ENCODE results near the gene DYNLT1. TPM values are rescaled to one million over a fixed set of nuclear protein-coding genes. Genes with fewer than 3 reads are reported as not detected.
"Not testable (repeated sequence)": the region's sequence is repeated elsewhere in the genome, so short reads cannot be mapped to it uniquely, and the experiment has no call there.

DYNLT1 gene
- total RNA-seq, 1 experiment from 2014 or later: 97.6 TPM

DNA sequence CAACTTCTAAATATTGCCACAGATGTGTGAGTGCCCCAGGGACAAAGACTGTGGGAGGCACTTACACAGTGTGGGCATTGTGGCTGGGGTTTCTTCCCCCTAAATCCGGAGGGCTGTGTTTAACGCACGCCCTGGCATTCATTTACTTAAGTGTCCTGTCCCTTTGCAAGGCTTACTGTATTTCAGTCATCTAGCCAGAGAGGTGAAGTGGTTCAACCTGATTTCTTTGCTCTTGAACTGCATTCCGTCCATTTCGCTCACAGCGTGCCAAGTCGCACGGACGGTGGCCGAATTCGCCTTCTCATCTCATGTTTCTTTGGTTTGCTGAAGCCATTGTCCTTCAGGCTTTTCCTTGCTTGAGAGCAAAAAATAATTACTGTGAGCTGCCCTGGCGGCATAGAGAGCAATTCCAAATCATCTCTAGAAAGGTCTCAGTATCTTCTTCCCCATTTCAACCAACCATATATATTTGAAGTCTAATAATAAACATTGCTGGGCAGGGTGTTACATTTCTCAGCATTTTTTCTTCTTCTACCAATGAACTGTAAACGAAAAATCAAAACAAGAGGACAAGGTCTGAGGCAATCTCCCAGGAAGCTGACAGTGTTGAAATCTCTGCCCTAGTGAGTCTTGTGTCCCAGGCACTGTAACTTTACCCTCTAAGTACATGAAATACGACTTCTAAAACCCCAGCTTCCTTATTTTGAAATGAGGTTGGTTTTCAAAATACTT lies 22.3 kb upstream of the DYNLT1 start:
- DNase-seq (ENCODE audit: low spot score): no peak
- in situ Hi-C loops (cut with HindIII; ENCODE audit: low sequenced_read_pairs): no loop called here

GRCh38 chr6:158665332-158665731 lies 20.8 kb upstream of the DYNLT1 start:
- DNase-seq (ENCODE audit: low spot score): no peak
- in situ Hi-C loops (cut with HindIII; ENCODE audit: low sequenced_read_pairs): no loop called here

DNA sequence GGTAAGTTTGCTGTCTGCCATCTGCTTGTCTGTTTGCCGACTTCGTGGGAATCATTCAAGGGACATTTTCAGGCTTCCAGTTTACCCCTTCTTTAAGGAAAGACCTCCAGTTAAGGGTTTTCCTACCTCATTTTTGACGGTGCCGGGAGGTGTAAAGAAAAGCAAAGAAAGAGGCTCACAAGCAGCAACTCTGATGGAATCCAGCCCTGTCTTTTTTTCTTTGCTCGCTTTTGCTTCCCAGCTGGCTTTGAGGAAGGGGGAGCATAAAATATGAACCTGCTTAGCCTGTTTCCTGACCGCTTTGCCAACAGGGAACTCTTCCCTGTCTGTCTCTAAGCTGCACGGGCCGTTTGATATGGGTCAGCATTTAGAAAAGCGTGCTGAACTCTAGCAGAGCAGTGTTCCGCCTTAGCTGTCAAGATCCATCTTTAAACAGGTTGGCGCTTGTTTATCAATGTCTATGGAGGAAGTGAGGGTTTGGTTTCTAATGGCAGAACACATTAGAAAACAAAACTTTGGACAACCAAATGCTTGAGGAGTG lies 19.2 kb upstream of the DYNLT1 start:
- in situ Hi-C loops (cut with HindIII; ENCODE audit: low sequenced_read_pairs): no loop called here
- no peak for DNase-seq (ENCODE audit: low spot score)

DNA sequence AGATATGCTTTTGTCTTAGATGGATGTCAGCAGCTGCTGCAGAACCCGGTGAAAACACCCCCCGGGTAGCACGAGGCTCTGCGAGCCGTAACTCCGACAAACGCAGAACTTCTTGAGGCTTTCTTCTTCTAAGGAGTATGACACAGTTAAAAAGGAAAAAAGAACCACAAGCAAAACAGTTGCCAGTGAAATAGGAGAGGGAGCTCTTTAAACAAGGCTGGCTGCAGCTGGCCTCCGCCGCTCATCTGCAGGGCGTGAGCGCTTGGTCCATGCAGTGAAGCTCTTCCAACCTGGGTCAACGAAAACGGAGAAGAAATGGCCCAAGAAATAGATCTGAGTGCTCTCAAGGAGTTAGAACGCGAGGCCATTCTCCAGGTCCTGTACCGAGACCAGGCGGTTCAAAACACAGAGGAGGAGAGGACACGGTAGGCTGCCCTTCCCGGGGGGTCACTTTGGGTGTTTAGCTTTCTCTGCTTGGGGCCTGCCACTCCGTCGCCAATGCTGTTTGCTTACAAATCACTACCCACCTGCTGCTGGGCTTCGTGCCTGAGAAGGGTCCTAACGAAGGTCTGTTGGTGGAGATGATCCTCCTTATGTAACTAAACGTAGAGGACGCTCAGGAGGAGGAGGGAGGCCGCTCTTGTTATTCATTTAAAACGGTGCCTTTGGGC lies 18.5 kb upstream of the DYNLT1 start:
- in situ Hi-C loops (cut with HindIII; ENCODE audit: low sequenced_read_pairs): no loop called here

DNA sequence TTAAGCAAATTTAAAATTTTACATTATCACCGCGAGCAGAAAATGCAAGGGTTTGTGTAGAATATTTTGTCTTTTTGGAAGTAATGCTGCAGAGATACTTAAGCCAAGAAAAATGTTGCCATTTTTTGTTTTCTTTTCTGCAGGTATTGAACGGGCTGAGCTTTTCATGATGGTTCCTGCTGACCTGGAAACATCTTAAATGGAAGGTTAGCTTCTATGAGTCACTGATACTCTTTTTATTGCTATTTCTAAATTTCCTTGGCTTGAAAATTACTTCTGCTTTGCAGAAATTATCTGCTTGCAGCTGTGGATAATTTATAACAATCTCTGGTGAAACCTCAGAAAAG lies 18.0 kb upstream of the DYNLT1 start:
- no peak for DNase-seq (ENCODE audit: low spot score)
- in situ Hi-C loops (cut with HindIII; ENCODE audit: low sequenced_read_pairs): no loop called here

More for the DNA sequence above, 18.5 kb upstream of the DYNLT1 start:
- no peak for DNase-seq (ENCODE audit: low spot score)

GRCh38 chr6:158661156-158661685 lies 16.7 kb upstream of the DYNLT1 start:
- in situ Hi-C loops (cut with HindIII; ENCODE audit: low sequenced_read_pairs): no loop called here
- DNase-seq (ENCODE audit: low spot score): no peak

- DNase-seq (ENCODE audit: low spot score): no peak
- in situ Hi-C loops (cut with HindIII; ENCODE audit: low sequenced_read_pairs): no loop called here
Observed at GRCh38 chr6:158660333-158660754, 15.8 kb upstream of the DYNLT1 start.

- in situ Hi-C loops (cut with HindIII; ENCODE audit: low sequenced_read_pairs); DNase-seq (ENCODE audit: low spot score): not testable (repeated sequence)
Observed at GRCh38 chr6:158656986-158657385, 12.4 kb upstream of the DYNLT1 start.

GRCh38 chr6:158655569-158656450 lies 11.3 kb upstream of the DYNLT1 start:
- in situ Hi-C loops (cut with HindIII; ENCODE audit: low sequenced_read_pairs): no loop called here
- no peak for DNase-seq (ENCODE audit: low spot score)

- in situ Hi-C loops (cut with HindIII; ENCODE audit: low sequenced_read_pairs): no loop called here
- DNase-seq (ENCODE audit: low spot score): no peak
Observed at GRCh38 chr6:158654960-158655489, 10.5 kb upstream of the DYNLT1 start.

DNA sequence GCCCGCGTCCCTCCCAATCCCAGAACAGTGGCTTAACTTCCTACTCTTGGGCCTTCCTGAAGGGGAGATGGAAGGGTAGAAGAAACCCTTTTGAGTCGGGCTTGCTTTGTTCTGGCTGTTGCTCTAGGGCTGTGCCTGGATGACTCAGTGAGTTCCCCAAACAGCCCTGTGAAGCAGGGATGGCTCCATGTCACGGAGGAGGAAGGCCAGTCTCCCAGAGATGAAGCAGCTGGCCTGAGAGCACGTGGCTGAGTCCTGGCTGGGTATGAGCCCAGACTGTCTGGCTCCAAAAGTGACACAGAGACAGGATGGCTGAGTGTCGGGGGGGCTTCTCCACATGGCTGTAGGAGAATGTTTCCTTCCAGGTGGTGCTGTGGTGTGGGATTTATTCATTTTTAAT lies 10.0 kb upstream of the DYNLT1 start:
- in situ Hi-C loops (cut with HindIII; ENCODE audit: low sequenced_read_pairs): no loop called here
- peak; percentile 83 for DNase-seq (ENCODE audit: low spot score)

GRCh38 chr6:158653577-158654354 lies 9.2 kb upstream of the DYNLT1 start:
- no peak for DNase-seq (ENCODE audit: low spot score)
- in situ Hi-C loops (cut with HindIII; ENCODE audit: low sequenced_read_pairs): no loop called here

DNA sequence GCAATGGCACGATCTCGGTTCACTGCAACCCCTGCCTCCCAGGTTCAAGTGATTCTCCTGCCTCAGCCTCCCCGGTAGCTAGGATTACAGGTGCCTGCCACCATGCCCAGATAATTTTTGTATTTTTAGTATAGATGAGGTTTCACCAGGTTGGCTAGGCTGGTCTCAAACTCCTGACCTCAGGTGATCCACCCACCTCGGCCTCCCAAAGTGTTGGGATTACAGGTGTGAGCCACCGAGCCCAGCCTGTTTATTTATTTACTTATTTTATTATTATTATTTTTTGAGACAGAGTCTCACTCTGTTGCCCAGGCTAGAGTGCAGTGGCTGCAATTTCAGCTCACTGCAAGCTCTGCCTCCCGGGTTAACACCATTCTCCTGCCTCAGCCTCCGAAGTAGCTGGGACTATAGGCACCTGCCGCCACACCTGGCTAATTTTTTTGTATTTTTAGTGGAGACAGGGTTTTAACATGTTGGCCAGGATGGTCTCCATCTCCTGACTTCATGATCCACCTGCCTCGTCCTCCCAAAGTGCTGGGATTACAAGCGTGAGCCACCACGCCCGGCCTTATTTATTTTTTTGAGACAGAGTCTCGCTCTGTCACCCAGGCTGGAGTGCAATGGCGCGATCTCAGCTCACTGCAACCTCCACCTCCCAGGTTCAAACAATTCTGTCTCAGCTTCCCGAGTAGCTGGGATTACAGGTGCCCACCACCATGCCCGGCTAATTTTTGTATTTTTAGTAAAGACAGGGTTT lies 7.6 kb upstream of the DYNLT1 start:
- in situ Hi-C loops (cut with HindIII; ENCODE audit: low sequenced_read_pairs); DNase-seq (ENCODE audit: low spot score): not testable (repeated sequence)

DNA sequence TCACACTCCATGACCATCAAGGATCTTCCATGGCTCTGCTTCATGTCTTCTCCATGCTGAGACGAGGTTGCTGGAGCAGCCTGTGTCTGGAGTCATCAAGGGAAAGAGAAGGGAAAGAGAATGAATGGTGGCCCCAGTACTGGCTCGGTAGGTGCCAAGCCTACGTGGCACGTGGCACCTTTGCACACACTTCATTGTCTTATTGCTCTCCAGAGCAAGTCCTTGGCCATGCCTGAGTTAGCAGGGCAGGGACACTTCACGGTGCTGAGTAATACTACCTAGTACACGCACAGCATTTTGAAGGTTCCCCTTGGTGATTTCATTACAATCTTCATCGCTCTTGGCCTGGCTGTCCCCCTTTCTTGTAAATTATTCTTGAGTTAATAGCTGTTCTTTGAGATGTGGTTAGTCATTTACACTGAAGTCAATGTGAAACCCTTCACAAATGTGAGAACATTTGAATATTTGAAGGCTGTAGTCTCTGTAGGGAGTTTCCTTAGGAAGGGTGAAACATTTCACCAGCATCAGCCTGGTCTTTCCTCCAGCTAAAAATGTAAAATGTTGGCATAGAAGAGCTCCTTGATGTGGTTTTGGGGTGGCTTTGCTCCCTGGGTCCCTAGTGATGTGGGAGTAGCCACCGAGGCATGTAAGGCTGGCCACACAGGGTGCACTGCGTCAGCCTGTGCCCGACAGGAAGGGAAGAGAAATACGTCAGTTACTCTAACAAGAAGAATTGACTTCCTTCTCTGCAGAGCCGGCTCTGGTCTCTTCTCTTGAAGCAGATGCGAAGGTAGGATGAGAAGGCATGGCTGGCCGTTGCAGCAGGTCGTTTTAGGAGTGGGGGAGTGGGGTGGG lies 5.0 kb upstream of the DYNLT1 start, which contains the start of gene SYTL3:
SYTL3 (plus strand) TSS at position 766 of the 855 bp plus-strand sequence. CDS start 13,215 bp downstream, outside the sequence.
- no peak for DNase-seq (ENCODE audit: low spot score)
- in situ Hi-C loops (cut with HindIII; ENCODE audit: low sequenced_read_pairs): no loop called here

GRCh38 chr6:158648682-158649131 lies 4.2 kb upstream of the DYNLT1 start:
- no peak for DNase-seq (ENCODE audit: low spot score)
- in situ Hi-C loops (cut with HindIII; ENCODE audit: low sequenced_read_pairs): no loop called here

DNA sequence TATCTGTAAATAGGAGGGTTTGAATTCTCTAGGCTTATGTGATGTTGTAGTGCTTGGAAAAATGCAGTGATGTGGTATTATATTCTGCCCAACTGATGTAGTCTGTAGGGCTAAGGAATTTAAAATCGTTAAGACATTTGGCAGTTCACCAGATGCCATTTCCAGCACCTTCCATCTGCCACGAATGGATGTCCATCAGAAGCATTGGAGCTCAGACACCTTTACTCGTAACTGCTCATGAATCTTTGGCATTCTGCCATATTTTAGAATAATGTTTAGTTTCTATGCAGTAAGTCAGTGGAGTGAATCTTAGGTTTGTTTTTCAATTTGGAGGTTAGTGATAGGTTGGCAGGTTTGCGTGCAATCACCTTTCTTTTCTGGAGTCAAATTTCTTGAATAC lies 3.0 kb upstream of the DYNLT1 start:
- in situ Hi-C loops (cut with HindIII; ENCODE audit: low sequenced_read_pairs): no loop called here
- DNase-seq (ENCODE audit: low spot score): no peak

Data from G401 (cell line).